ENCODE results near the gene PNLIP. TPM values are rescaled to one million over a fixed set of nuclear protein-coding genes. Genes with fewer than 3 reads are reported as not detected.

PNLIP gene
- total RNA-seq, 2 experiments from 2014 or later: not detected

DNA sequence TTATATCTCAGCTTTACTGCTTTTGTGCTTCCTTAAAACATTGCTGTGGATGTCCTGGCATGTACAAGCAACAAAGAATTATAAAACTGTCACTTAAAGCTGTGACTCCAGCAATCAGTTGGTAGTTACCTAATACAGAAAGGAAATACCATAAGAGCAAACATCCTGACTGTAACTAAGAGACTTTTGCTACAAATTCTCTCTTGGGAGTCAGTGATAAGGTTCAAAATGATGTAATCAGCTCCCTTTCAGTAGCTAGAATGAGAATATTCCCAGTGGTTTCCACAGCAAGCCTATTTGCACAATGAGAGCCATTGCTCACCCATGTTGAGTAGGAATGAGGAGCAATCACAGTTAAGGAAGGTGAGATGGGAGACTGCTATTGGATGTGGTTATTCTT is 52.6 kb downstream of the PNLIP start:
- Histone ChIP-seq H2AFZ (ENCODE audit: low read length) (no peak overlapping the region), H3K4me1 (ENCODE audit: insufficient read depth, low read length, poor library complexity, severe bottlenecking) (no peaks in the 10 kb centered on the region), H3K9me2 (ENCODE audit: insufficient read depth, low read length) (no peaks in the 10 kb centered on the region), H3K9me3 (ENCODE audit: low read length) (no peaks in the 10 kb centered on the region), H4K20me1 (ENCODE audit: insufficient read depth, low read length) (no peaks in the 10 kb centered on the region), H3K27ac (ENCODE audit: low read depth, low read length, poor library complexity, severe bottlenecking) (no peak overlapping the region), H3K4me2 (ENCODE audit: low read length) (no peak overlapping the region), H3K36me3 (ENCODE audit: insufficient read depth, low read length) (no peaks in the 10 kb centered on the region), H3K4me3 (ENCODE audit: low read depth, low read length, poor library complexity, severe bottlenecking) (no peak overlapping the region), H3K79me2 (ENCODE audit: insufficient read depth, low read depth, low read length) (no peaks in the 10 kb centered on the region)
- no peak for DNase-seq (ENCODE audit: low spot score)
- TF ChIP-seq EZH2phosphoT487 (IDR thresholded peaks at IDR 0.05; ENCODE audit: borderline replicate concordance, low read depth, low read length) (no peak), CTCF (conservative IDR thresholded peaks at IDR 0.05; ENCODE audit: low read length) (no peak)
- POLR2A ChIA-PET: interaction anchor here (0.6 kb wide), 1 partner anchor 136 kb away, joined by 3 read pairs; no protein-coding TSS in a partner anchor
- intact Hi-C loops (cut with micrococcal nuclease; ENCODE audit: unreplicated experiment): no loop called here
- BruUV-seq (replicated peaks): no TSS peak
- CTCF ChIA-PET (ENCODE audit: unreplicated experiment): no interaction called here

DNA sequence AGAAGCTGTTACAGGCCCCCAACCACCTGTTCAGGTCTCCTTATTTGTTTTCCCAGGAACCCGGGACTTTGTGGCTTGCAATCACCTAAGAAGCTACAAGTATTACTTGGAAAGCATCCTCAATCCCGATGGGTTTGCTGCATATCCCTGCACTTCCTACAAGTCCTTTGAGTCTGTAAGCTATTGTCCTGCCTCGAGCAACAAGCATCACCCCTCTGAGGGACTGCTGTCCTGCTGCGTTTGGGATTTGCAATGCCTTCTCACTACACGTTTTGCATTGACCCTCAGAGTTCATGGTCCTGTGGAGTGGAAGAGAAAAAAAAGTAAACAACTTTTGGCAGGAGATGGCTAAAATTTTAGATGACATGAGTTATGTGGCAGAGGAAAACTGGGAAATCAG is 54.3 kb downstream of the PNLIP start:
- DNase-seq (ENCODE audit: low spot score): no peak
- Histone ChIP-seq H3K9me3 (ENCODE audit: low read length) (no peaks in the 10 kb centered on the region), H3K36me3 (ENCODE audit: insufficient read depth, low read length) (no peaks in the 10 kb centered on the region), H2AFZ (ENCODE audit: low read length) (no peak overlapping the region), H3K4me2 (ENCODE audit: low read length) (no peak overlapping the region), H4K20me1 (ENCODE audit: insufficient read depth, low read length) (no peaks in the 10 kb centered on the region), H3K9me2 (ENCODE audit: insufficient read depth, low read length) (no peaks in the 10 kb centered on the region), H3K4me1 (ENCODE audit: insufficient read depth, low read length, poor library complexity, severe bottlenecking) (no peaks in the 10 kb centered on the region), H3K4me3 (ENCODE audit: low read depth, low read length, poor library complexity, severe bottlenecking) (no peak overlapping the region), H3K79me2 (ENCODE audit: insufficient read depth, low read depth, low read length) (no peaks in the 10 kb centered on the region), H3K27ac (ENCODE audit: low read depth, low read length, poor library complexity, severe bottlenecking) (no peak overlapping the region)
- BruUV-seq (replicated peaks): no TSS peak
- intact Hi-C loops (cut with micrococcal nuclease; ENCODE audit: unreplicated experiment): no loop called here
- TF ChIP-seq CTCF (conservative IDR thresholded peaks at IDR 0.05; ENCODE audit: low read length): no peak
- no peak for TF ChIP-seq EZH2phosphoT487 (IDR thresholded peaks at IDR 0.05; ENCODE audit: borderline replicate concordance, low read depth, low read length)
- ChIA-PET POLR2A (no interaction called here), CTCF (ENCODE audit: unreplicated experiment) (no interaction called here)

- H3K9me2 ChIP-seq (ENCODE audit: insufficient read depth, low read length): no peaks in the 10 kb centered on the region
Observed at GRCh38 chr10:116602648-116603400, 57.1 kb downstream of the PNLIP start.

More at GRCh38 chr10:116602648-116603400, 57.1 kb downstream of the PNLIP start:
- CTCF ChIA-PET (ENCODE audit: unreplicated experiment): no interaction called here
- POLR2A ChIA-PET: interaction anchor here (0.6 kb wide), 1 partner anchor 735 kb away, joined by 6 read pairs; no protein-coding TSS in a partner anchor
- Histone ChIP-seq H3K79me2 (ENCODE audit: insufficient read depth, low read depth, low read length) (no peaks in the 10 kb centered on the region), H3K36me3 (ENCODE audit: insufficient read depth, low read length) (no peaks in the 10 kb centered on the region), H3K4me2 (ENCODE audit: low read length) (no peak overlapping the region), H3K9me3 (ENCODE audit: low read length) (no peaks in the 10 kb centered on the region), H3K4me1 (ENCODE audit: insufficient read depth, low read length, poor library complexity, severe bottlenecking) (no peaks in the 10 kb centered on the region), H3K4me3 (ENCODE audit: low read depth, low read length, poor library complexity, severe bottlenecking) (no peak overlapping the region), H3K27ac (ENCODE audit: low read depth, low read length, poor library complexity, severe bottlenecking) (no peak overlapping the region), H2AFZ (ENCODE audit: low read length) (no peak overlapping the region), H4K20me1 (ENCODE audit: insufficient read depth, low read length) (no peaks in the 10 kb centered on the region)
- intact Hi-C loops (cut with micrococcal nuclease; ENCODE audit: unreplicated experiment): no loop called here
- no peak for DNase-seq (ENCODE audit: low spot score)
- TF ChIP-seq EZH2phosphoT487 (IDR thresholded peaks at IDR 0.05; ENCODE audit: borderline replicate concordance, low read depth, low read length) (no peak), CTCF (conservative IDR thresholded peaks at IDR 0.05; ENCODE audit: low read length) (no peak)
- BruUV-seq (replicated peaks): no TSS peak
